CD4-positive, alpha-beta T cell (primary cell): ENCODE results near the gene MBOAT7. TPM values are rescaled to one million over a fixed set of nuclear protein-coding genes. Genes with fewer than 3 reads are reported as not detected.

ENCODE experiments used
- ATAC-seq: fragments of 200-7000 bp; cut with Tn5 transposase; one replicate; pipeline ENCODE4 v1.10.0; 2022; ENCODE audit warnings: mild to moderate bottlenecking; ENCODE audit not compliant: poor library complexity
- CTCF ChIA-PET: fragments of 350-600 bp; sonication (Branson Sonifier 250); formaldehyde crosslinking; loops from one replicate; lab custom pipeline; 2021; ENCODE audit warnings: antibody characterized with exemption, inconsistent platforms; lab: Charles Lee
- POLR2A ChIA-PET: fragments of 350-600 bp; sonication (Branson Sonifier 250); formaldehyde crosslinking; loops from one replicate; lab custom pipeline; 2021; ENCODE audit warnings: antibody characterized with exemption, inconsistent platforms; lab: Charles Lee
- DNase-seq, 14 experiments: peaks; one replicate each; pipeline ENCODE4 v3.0.0-alpha.2; 2013 to 2020; ENCODE audit warnings: mixed read lengths in 2 of 14
- H3K27ac ChIP-seq, 2 donors: one replicate each; pipeline versions ENCODE4 v1.5.1 to v1.7.0; 2013; ENCODE audit warnings: low read length in 2 of 2, low read depth in 1 of 2, mild to moderate bottlenecking in 1 of 2
- H3K27me3 ChIP-seq, 2 experiments: 1 replicate in 1 of 2; 2 replicates in 1 of 2; pipeline versions ENCODE4 v1.6.1 to v1.7.0; 2013; ENCODE audit warnings: low read length in 2 of 2, control low read depth in 1 of 2, mild to moderate bottlenecking in 1 of 2, moderate library complexity in 1 of 2; ENCODE audit not compliant: insufficient read depth in 2 of 2, control insufficient read depth in 1 of 2
- H3K36me3 ChIP-seq: one replicate; pipeline ENCODE4 v1.6.1; 2013; ENCODE audit warnings: low read length, control low read depth; ENCODE audit not compliant: insufficient read depth
- H3K4me1 ChIP-seq: one replicate; pipeline ENCODE4 v1.6.1; 2013; ENCODE audit warnings: low read length, control low read depth; ENCODE audit not compliant: insufficient read depth
- H3K4me3 ChIP-seq: one replicate; pipeline ENCODE4 v1.5.1; 2013; ENCODE audit warnings: mild to moderate bottlenecking, low read length, moderate library complexity
- H3K9me3 ChIP-seq, 2 experiments: 1 replicate in 1 of 2; 2 replicates in 1 of 2; pipeline versions ENCODE4 v1.6.1 to v1.7.0; 2013; ENCODE audit warnings: low read length in 2 of 2, mild to moderate bottlenecking in 2 of 2, control low read depth in 1 of 2, moderate library complexity in 1 of 2; ENCODE audit not compliant: control insufficient read depth in 1 of 2, insufficient read depth in 1 of 2
- H3K27ac Mint-ChIP-seq: one replicate; pipeline ENCODE4 v1.8.0; 2020; ENCODE audit warnings: mixed read lengths
- H3K27me3 Mint-ChIP-seq: one replicate; pipeline ENCODE4 v1.8.0; 2021; ENCODE audit warnings: mixed read lengths
- H3K36me3 Mint-ChIP-seq: one replicate; pipeline ENCODE4 v1.8.0; 2021; ENCODE audit warnings: low read depth, mixed read lengths
- H3K4me1 Mint-ChIP-seq: one replicate; pipeline ENCODE4 v1.8.0; 2021; ENCODE audit warnings: low read depth, mixed read lengths
- H3K4me3 Mint-ChIP-seq: one replicate; pipeline ENCODE4 v1.8.0; 2020; ENCODE audit warnings: mild to moderate bottlenecking, mixed read lengths
- H3K9me3 Mint-ChIP-seq: one replicate; pipeline ENCODE4 v1.8.0; 2020; ENCODE audit warnings: mixed read lengths
- CTCF ChIP-seq: fragments of 200-600 bp; IDR thresholded peaks from one replicate; pipeline ENCODE4 v1.8.0; 2022; ENCODE audit warnings: antibody characterized with exemption, mild to moderate bottlenecking
- intact Hi-C, 2 experiments: fragments of 100-400 bp; cut with DNase I in 1 of 2; cut with micrococcal nuclease in 1 of 2; formaldehyde crosslinking; loops; one replicate each; pipeline versions ENCODE4 v1.15.1 to v1.9.0; 2023 to 2025; cut with DNase I, micrococcal nuclease
- total RNA-seq, 174 experiments: library from RNA in 2 of 174; stranded (reverse) in 2 of 174; gene quantifications; one replicate each; pipeline ENCODE4 v1.2.3 and lab custom pipeline; 2021 to 2026

MBOAT7 gene
- total RNA-seq, 2 experiments from 2014 or later, result 13.7 to 18.0 TPM

DNA sequence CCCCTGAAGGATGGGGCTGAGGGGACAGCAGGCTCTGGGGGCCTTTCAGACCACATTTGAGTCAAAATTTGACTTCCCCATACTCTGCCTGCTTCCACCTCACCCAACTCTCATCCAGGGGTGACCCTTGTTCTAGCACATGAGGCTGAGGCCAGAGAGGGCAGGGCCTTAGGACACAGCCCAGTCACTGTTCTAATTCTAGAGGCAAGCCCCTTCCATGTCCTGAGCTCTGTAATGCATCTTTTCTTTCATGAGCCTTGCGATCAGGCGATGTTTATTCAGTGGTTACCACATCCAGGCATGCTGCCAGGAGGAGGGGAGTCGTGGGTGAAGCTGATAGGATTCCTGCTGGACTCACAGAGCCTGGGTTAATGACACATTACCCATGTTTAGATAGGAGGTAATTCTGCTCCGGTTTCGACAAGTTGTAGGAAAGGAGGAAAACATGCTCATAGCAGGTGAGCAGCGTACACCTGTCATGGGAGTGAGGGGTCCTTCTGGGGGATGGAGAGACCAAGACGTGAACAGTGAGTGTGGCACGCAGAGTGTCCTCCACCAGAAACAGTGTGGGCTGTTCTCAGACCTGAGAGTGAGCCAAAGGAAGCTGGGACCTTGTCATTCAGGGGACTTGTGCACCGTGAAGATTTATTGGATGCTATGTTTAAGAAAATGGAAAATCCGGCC, 20.6 kb upstream of the MBOAT7 start:
- no peaks in the 10 kb centered on the region for H3K27me3 Mint-ChIP-seq
- H3K9me3 Mint-ChIP-seq, result no peaks in the 10 kb centered on the region
- Histone ChIP-seq H3K4me1 (peaks cover 65% of the 10 kb centered on the region), H3K9me3 (no peaks in the 10 kb centered on the region), H3K27me3 (no peaks in the 10 kb centered on the region), H3K4me3 (no peak overlapping the region), H3K36me3 (peaks cover 31% of the 10 kb centered on the region), H3K27ac (peak overlapping the region; percentile 4 to 23)
- ATAC-seq (no peak), DNase-seq (peak in 4 of 14 experiments; percentile 28 to 69 (median 56))
- peak overlapping the region; percentile 18 for H3K4me3 Mint-ChIP-seq
- TF ChIP-seq CTCF, result no peak
- H3K27ac Mint-ChIP-seq, result peak overlapping the region; percentile 62
- intact Hi-C loops, result loop anchor here in 1 of 2 experiments (10.0 kb wide), 1 partner anchor 255 kb away; the partner anchor contains the start of gene LENG9
- peaks cover 37% of the 10 kb centered on the region for H3K36me3 Mint-ChIP-seq
- peaks cover 56% of the 10 kb centered on the region for H3K4me1 Mint-ChIP-seq
- CTCF ChIA-PET, result no interaction called here
- POLR2A ChIA-PET, result interaction anchor here (1.4 to 8.7 kb wide), 3 partner anchors 9 to 95 kb away, joined by 3 to 75 read pairs (median 12); partner anchors contain the start of genes MBOAT7, RPS9 and TSEN34

GRCh38 chr19:54209058-54209810, 19.9 kb upstream of the MBOAT7 start:
- ChIA-PET CTCF (no interaction called here), POLR2A (interaction anchor here (0.8 to 8.7 kb wide), 5 partner anchors 8 to 94 kb away, joined by 3 to 75 read pairs (median 7); partner anchors contain the start of genes MBOAT7, RPS9 and TSEN34)
- Mint-ChIP-seq H3K27ac (peak overlapping the region; percentile 62), H3K27me3 (no peaks in the 10 kb centered on the region), H3K9me3 (no peaks in the 10 kb centered on the region), H3K4me3 (no peak overlapping the region), H3K4me1 (peaks cover 64% of the 10 kb centered on the region), H3K36me3 (peaks cover 44% of the 10 kb centered on the region)
- Histone ChIP-seq H3K4me3 (no peak overlapping the region), H3K9me3 (no peaks in the 10 kb centered on the region), H3K36me3 (peaks cover 38% of the 10 kb centered on the region), H3K4me1 (peaks cover 71% of the 10 kb centered on the region), H3K27ac (peak overlapping the region in 1 of 2 donors; percentile 4), H3K27me3 (no peaks in the 10 kb centered on the region)
- ATAC-seq (no peak), DNase-seq (no peak)
- no peak for TF ChIP-seq CTCF
- intact Hi-C loops, result loop anchor here in 1 of 2 experiments (10.0 kb wide), 1 partner anchor 256 kb away; the partner anchor contains the start of gene LENG9

- peaks cover 43% of the 10 kb centered on the region for H3K36me3 ChIP-seq
- no peak for ATAC-seq
- H3K4me3 ChIP-seq, result no peak overlapping the region
- peak overlapping the region; percentile 67 for H3K4me3 Mint-ChIP-seq
- H3K27ac Mint-ChIP-seq, result peak overlapping the region; percentile 84
- intact Hi-C loops, result loop anchor here in 1 of 2 experiments (10.0 kb wide), 1 partner anchor 256 kb away; the partner anchor contains the start of gene LENG9
- no peaks in the 10 kb centered on the region for H3K27me3 ChIP-seq
- ChIA-PET POLR2A (interaction anchor here (0.8 to 8.7 kb wide), 4 partner anchors 9 to 93 kb away, joined by 4 to 75 read pairs (median 6); partner anchors contain the start of genes MBOAT7, PRPF31, RPS9 and TFPT), CTCF (no interaction called here)
- H3K27me3 Mint-ChIP-seq, result no peaks in the 10 kb centered on the region
- peaks cover 64% of the 10 kb centered on the region for H3K4me1 Mint-ChIP-seq
- DNase-seq, result no peak
- H3K27ac ChIP-seq, result peak overlapping the region in 1 of 2 donors; percentile 14
- H3K9me3 ChIP-seq, result no peaks in the 10 kb centered on the region
- H3K4me1 ChIP-seq, result peaks cover 77% of the 10 kb centered on the region
- H3K9me3 Mint-ChIP-seq, result no peaks in the 10 kb centered on the region
- H3K36me3 Mint-ChIP-seq, result peaks cover 49% of the 10 kb centered on the region
- no peak for TF ChIP-seq CTCF
These were observed 19.3 kb upstream of the MBOAT7 start for GRCh38 chr19:54208784-54209057.
